ENCODE measurements around the gene SPI1.

The SPI1 gene

DNA sequence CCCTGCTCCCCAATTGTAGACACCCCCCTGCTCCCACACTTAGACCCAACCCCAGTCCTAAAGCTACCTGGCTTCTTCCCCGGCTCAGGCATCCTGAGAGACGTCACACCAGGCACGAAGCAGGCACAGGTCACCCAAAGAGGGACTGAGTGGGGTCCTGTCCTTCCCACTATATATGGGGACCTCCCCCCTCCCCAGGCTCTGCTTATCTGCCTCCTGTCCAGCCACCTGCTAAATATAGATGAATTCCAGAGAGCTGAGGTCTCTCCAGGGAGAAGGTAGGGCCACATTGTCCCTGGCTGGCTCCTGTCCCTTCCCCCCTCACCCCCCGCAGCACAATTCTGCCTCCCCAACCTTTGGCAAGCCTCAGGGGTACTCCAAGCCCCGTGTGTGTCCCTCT, 25.8 kb downstream of the SPI1 start, which contains the start of gene MYBPC3:
Gene MYBPC3 (minus strand): TSS at position 147 of the 400 bp plus-strand sequence. CDS start 55 bp downstream, at position 92.
- Mint-ChIP-seq H3K27me3 (no peaks in the 10 kb centered on the region), H3K4me3 (no peak within 1 kb of the TSS), H3K4me1 (no peaks in the 10 kb centered on the region), H3K9me3 (no peaks in the 10 kb centered on the region), H3K36me3 (peaks cover 7% of the 10 kb centered on the region), H3K27ac (no peak within 1 kb of the TSS)
- ATAC-seq (ENCODE audit: low read depth) = no peak
- DNase-seq (ENCODE audit: low spot score in 2 of 2) = no peak

DNA sequence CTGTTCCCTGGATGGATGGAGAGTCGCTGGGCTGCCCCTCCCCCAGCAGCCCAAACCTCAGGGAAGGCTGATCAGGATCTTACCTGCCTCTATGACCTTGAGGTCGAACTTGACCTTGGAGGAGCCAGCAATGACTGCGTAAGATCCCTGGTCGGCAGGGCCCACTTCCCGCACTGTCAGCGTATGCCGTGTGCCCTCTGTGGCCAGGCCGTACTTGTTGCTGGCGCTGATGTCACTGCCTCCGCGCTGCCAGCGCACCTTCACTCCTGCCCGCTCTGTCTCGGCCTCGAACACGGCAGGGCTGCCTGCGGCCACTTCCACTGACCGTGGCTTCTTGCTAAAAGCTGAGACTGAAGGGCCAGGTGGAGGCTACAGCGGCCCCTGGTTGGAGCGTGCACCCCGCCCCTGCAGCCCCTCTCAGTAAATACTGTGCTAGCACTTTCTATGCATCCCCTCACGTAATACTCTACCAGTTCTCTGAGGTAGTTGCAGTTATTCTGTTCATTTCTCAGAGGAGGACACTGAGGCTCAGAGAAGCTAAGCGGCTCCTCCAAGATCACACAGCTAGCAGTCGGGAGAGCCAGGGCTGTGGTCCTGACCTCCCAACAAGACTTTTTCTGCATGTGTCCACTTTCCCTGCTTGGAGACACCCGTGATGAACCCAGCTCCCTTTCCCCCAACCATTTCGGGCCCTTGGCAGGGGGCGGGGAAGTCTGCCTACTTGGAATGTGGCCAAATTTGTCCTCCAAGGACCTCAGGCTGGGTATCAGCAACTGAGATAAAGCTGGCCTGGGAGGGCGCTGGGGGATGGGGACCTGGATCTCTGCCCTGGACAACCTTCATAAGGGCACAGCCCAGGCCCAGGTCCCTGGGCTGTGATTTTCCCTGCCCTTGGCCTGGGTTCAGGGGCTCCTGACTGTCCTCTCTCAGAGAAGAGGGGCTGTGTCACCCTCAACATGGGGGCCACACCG, 26.9 kb downstream of the SPI1 start:
- Mint-ChIP-seq H3K4me1 (no peaks in the 10 kb centered on the region), H3K27ac (peak overlapping the region; percentile 35), H3K9me3 (no peaks in the 10 kb centered on the region), H3K4me3 (no peak overlapping the region), H3K27me3 (no peaks in the 10 kb centered on the region), H3K36me3 (peaks cover 7% of the 10 kb centered on the region)
- DNase-seq (ENCODE audit: low spot score in 2 of 2) (no peak), ATAC-seq (ENCODE audit: low read depth) (no peak)

DNA sequence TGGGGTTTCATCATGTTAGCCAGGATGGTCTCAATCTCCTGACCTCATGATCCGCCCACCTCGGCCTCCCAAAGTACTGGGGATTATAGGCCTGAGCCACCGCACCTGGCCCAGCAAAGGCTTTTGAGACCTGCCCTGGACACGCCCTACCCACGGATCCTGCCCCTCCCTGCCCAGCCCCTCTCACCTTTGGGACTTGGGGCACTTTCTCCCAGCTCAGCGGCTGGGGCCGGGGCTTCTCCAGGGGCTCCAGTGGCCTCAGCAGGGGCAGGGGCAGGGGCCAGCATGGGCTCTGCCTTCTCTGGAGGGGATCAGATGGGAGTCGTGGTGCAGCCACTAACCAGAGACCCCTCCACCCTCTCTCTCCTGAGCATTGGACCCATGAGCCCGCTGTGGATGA, 28.0 kb downstream of the SPI1 start:
- Mint-ChIP-seq H3K4me3 (no peak overlapping the region), H3K27ac (peak overlapping the region; percentile 35), H3K4me1 (no peaks in the 10 kb centered on the region), H3K27me3 (no peaks in the 10 kb centered on the region), H3K36me3 (peaks cover 7% of the 10 kb centered on the region), H3K9me3 (no peaks in the 10 kb centered on the region)
- DNase-seq (ENCODE audit: low spot score in 2 of 2) (no peak), ATAC-seq (ENCODE audit: low read depth) (no peak)

DNA sequence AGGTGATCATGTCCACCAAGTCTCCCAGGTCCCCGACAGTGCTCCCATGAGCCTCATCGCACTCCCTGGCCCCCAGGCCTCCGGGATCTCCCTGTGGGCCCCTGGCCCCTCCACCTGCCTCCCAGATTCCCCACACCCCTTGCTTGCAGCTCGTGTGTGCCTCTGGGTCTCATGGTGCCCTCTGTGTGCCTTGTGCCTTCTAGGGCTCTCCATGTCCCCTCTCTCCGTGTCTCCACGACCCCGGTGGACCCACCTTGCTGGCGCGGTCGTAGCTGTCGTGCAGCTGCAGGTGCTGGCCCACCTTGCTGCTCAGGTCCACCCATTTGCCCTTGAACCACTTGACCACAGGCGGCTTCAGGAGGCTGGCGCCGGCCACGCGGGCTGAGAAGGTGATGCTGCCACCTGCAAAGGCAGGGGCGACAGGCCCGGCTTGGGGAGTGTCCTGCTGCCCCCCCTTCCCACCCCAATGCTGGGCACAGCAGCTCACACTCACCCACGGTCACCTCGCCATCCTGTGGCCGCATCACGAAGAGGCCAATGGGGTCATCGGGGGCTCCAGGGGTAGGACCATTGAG, 28.7 kb downstream of the SPI1 start:
- no peaks in the 10 kb centered on the region for H3K27me3 Mint-ChIP-seq
- no peak for DNase-seq (ENCODE audit: low spot score in 2 of 2)
- H3K9me3 Mint-ChIP-seq = no peaks in the 10 kb centered on the region
- H3K4me3 Mint-ChIP-seq = no peak overlapping the region
- ATAC-seq (ENCODE audit: low read depth) = no peak
- no peak overlapping the region for H3K27ac Mint-ChIP-seq
- peaks cover 5% of the 10 kb centered on the region for H3K36me3 Mint-ChIP-seq
- no peaks in the 10 kb centered on the region for H3K4me1 Mint-ChIP-seq

DNA sequence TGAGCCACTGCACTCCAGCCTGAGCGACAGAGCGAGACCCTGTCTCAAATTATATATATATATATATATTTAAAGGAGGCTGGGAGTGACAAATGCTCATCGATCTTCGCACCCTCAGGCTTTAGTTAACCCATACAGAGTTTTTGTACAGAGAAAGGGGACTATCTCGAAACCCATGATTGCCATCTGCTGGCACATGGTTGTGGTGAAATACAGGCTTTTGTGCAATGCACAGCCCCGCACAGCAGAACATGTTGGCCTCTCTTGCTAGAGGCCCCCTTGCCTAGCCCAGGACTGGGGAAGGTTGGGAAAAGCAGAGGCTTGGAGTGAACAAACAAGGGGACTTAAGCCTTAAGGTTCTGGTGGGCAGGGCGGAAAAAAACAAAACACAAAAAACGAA, 29.5 kb downstream of the SPI1 start:
- no peaks in the 10 kb centered on the region for H3K36me3 Mint-ChIP-seq
- H3K4me1 Mint-ChIP-seq = no peaks in the 10 kb centered on the region
- ATAC-seq (ENCODE audit: low read depth) (peak; percentile 31), DNase-seq (ENCODE audit: low spot score in 2 of 2) (no peak)
- H3K4me3 Mint-ChIP-seq = no peak overlapping the region
- H3K27me3 Mint-ChIP-seq = no peaks in the 10 kb centered on the region
- H3K9me3 Mint-ChIP-seq = no peaks in the 10 kb centered on the region
- H3K27ac Mint-ChIP-seq = no peak overlapping the region

DNA sequence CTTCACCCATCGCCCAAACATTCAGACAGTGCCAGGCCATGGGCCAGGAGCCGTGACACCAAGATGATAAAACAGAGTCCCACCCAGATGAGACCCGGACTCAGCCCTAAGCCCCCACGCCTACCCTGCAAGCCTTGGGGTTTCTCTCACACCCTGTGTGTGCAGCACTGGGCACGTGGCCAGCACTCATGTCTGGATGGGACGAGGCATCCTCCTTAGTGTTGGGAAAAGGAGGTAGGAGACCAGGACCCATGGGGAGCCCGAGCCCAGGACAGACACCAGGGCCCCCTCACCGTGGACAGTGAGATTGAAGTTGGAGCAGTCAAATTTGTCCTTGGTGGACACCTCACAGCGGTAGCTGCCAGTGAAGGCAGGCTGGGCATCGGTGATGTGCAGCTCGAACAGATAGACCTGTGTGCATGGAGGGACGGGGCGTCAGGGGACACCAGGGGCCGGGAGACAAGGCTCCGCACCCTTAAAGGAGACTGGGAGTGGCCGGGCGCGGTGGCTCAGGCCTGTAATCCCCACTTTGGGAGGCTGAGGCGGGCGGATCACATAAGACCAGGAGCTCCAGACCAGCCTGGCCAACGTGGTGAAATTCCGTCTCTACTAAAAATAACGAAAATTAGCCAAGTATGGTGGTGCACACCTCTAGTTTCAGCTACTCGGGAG, 30.1 kb downstream of the SPI1 start:
- H3K9me3 Mint-ChIP-seq = no peaks in the 10 kb centered on the region
- H3K4me3 Mint-ChIP-seq = no peak overlapping the region
- ATAC-seq (ENCODE audit: low read depth) = no peak

DNA sequence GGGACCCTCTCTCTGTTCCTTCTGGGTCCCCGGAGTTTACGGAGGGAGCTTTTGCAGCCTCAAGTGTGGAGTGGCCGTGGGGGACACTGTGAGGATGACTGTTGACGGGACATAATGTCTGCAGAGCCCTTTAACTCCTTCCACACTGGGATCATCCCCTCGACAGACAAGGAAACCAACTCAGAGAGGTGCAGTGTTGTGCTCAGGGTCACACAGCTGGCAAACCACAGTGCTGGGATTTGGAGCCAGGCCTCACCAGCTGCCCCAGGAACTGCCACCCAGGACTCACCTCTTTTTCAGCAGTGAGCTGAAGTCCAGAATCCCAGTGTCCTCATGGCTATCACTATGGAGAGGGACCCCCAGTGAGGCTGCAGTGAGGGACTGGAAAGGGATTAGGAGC, 31.2 kb downstream of the SPI1 start:
- Mint-ChIP-seq H3K36me3 (no peaks in the 10 kb centered on the region), H3K27ac (no peak overlapping the region), H3K4me1 (no peaks in the 10 kb centered on the region), H3K4me3 (no peak overlapping the region), H3K27me3 (no peaks in the 10 kb centered on the region), H3K9me3 (no peaks in the 10 kb centered on the region)
- ATAC-seq (ENCODE audit: low read depth) (no peak), DNase-seq (ENCODE audit: low spot score in 2 of 2) (no peak)

More for the DNA sequence above, 30.1 kb downstream of the SPI1 start:
- Mint-ChIP-seq H3K4me1 (no peaks in the 10 kb centered on the region), H3K27me3 (no peaks in the 10 kb centered on the region), H3K27ac (no peak overlapping the region), H3K36me3 (no peaks in the 10 kb centered on the region)
- DNase-seq (ENCODE audit: low spot score in 2 of 2) = no peak

DNA sequence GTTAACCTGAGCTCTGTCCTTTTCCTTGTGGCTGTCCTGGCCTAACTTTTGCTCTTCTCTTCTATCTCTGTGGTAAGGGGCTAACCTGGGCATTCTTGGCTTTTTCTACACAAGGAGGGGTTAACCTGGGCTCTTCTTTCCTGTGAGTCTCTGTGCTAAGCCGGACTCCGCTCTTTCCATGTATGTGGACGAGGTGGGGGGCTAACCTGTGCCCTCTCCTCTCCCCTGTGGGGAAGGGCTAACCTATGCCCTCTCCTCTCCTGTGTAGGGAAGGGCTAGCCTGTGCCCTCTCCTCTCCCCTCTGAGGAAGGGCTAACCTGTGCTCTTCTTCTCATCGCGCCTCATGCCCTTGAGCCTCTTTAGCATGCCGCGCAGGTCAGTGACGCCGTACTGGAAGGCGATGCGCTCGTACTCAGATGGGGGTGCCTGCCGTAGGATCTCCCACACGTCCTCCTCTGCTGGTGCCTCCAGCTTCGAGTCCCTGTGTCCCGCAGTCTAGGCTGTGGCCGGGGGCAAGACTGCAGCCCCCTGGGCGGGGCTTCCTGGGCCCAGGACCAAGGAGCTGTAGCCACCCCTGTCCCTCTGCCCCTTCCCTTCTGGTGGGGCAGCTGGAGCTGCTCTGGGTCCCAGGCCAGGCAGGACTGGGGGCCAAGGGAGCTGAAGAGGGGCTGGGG, 32.3 kb downstream of the SPI1 start:
- Mint-ChIP-seq H3K36me3 (no peaks in the 10 kb centered on the region), H3K4me3 (no peak overlapping the region), H3K4me1 (no peaks in the 10 kb centered on the region), H3K9me3 (no peaks in the 10 kb centered on the region), H3K27ac (no peak overlapping the region), H3K27me3 (no peaks in the 10 kb centered on the region)
- DNase-seq (ENCODE audit: low spot score in 2 of 2) (no peak), ATAC-seq (ENCODE audit: low read depth) (no peak)

DNA sequence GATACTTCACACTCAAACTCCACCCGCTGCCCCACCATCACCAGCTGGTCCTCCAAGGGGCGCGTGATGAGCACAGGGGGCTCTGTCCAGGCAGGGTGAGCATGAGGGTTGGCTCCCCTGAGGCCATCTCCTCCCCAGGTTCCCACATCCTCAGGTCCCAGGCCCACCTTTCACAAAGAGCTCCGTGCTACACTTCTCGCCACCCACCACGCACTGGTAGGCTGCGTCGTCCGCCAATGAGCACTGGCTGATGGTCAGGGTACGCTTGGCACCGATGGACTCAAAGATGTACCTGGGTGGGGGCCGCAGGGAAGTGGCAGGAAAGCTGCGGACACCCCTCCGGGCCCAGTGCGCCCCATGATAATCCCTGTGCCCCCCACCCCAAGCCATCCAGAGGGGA, 35.5 kb downstream of the SPI1 start:
- Mint-ChIP-seq H3K27me3 (no peaks in the 10 kb centered on the region), H3K4me3 (no peak overlapping the region), H3K4me1 (peaks cover 3% of the 10 kb centered on the region), H3K9me3 (no peaks in the 10 kb centered on the region), H3K27ac (peak overlapping the region; percentile 36), H3K36me3 (no peaks in the 10 kb centered on the region)
- DNase-seq (ENCODE audit: low spot score in 2 of 2) = no peak
- ATAC-seq (ENCODE audit: low read depth) = no peak

DNA sequence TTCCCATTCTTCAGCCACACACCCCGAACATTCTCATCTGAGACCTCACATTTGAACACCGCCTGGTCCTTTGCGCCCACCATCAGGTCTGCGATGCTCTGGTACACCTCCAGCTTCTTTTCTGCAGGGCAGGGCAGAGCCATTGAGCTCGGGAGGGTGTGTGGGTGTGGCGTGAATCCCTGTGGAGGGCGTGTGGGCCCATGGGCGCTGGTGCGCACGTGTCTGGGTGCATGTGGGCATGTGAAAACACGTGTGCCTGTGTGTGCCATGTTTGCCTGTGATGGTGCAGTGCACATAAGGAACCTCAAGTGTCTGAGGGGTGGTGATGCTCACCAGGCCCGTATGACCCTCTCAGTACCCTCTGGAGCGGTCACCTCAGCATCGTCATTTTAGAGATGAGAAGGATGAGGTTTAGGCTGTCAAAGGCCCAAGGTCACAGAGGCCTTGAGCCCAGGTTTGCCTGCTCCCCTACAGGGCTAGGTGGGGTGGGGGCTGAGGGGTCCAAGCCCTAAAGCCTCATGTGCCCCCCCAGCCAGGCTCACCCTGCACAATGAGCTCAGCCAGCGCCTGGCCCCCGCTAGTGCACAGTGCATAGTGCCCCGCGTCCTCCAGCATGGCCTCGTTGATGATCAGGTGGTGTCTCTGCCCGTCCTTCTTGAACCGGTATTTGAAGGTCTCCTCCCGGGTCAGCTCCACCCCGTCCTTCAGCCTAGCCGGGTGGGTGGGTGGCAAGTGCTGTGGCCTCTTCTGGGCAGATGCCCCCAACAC, 36.1 kb downstream of the SPI1 start:
- Mint-ChIP-seq H3K27me3 (no peaks in the 10 kb centered on the region), H3K27ac (no peak overlapping the region), H3K9me3 (no peaks in the 10 kb centered on the region), H3K4me1 (peaks cover 3% of the 10 kb centered on the region), H3K36me3 (no peaks in the 10 kb centered on the region), H3K4me3 (no peak overlapping the region)
- DNase-seq (ENCODE audit: low spot score in 2 of 2) (no peak), ATAC-seq (ENCODE audit: low read depth) (no peak)

DNA sequence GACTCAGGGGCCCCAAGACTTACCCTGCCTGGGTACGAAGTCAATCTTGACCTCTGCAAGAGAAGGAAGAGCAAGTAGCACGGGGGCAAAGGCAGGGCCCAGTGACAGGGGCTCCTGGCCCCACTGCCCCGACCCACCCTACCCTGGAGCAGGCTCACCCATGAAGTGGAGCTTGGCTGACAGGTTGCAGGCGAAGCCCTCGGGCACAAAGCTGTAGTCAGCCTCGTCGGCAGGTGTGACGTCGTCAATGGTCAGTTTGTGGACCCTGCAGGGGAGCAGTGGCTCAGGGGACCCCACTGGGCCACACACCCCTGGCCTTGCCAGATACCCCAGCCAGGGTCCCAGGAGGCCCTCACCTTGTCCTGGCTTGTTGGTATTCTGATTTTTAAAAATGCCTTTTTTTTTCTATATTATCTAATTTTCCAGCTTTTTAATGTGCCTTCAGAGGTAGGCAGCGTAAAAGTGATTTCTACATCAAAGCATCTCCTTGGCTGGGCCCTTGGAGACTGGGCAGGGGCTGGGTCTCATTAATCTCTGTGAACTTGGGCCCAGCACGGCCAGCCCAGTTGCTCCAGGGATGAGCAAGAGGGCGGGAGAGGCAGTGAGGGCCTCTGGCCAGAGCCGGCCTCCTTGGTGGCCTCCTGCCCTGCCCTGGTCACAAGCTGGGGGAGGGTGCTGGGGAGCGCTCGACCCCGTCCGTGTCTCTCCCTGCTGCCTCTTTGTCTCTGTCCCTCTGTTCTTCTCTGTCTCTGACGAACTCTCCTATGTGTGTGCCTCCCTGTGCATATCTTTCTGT, 37.2 kb downstream of the SPI1 start:
- no peaks in the 10 kb centered on the region for H3K27me3 Mint-ChIP-seq
- H3K4me3 Mint-ChIP-seq = no peak overlapping the region
- DNase-seq (ENCODE audit: low spot score in 2 of 2) (no peak), ATAC-seq (ENCODE audit: low read depth) (no peak)
- H3K36me3 Mint-ChIP-seq = no peaks in the 10 kb centered on the region
- H3K27ac Mint-ChIP-seq = no peak overlapping the region
- peaks cover 3% of the 10 kb centered on the region for H3K4me1 Mint-ChIP-seq
- H3K9me3 Mint-ChIP-seq = no peaks in the 10 kb centered on the region

DNA sequence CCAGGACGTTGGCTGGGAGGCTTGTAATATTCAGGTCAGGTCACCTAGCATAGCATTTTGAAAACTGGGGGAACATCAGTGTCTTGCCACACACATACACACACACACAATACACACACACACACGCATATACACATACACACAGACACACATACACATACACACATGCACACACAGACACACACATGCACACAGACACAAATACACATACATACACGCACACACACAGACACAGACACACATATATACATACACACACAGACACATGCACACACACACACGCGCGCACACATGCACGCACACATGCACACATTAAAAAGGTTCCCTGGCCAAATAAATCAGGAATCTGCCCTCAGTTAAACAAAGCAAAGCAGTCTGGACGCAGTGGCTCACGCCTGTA, 38.3 kb downstream of the SPI1 start:
- DNase-seq (ENCODE audit: low spot score in 2 of 2) (no peak), ATAC-seq (ENCODE audit: low read depth) (no peak)
- Mint-ChIP-seq H3K27me3 (no peaks in the 10 kb centered on the region), H3K4me3 (no peak overlapping the region), H3K9me3 (no peaks in the 10 kb centered on the region), H3K36me3 (no peaks in the 10 kb centered on the region), H3K27ac (no peak overlapping the region), H3K4me1 (peaks cover 3% of the 10 kb centered on the region)

All from memory B cell (primary cell).